Liver (tissue), 3 donors: Measurements from ENCODE around the gene RAB6A.

Experiments
- TAF1 ChIP-seq: conservative IDR thresholded peaks from 2 replicates; pipeline ENCODE4 v1.6.1; 2016; ENCODE audit warnings: antibody characterized with exemption, mild to moderate bottlenecking
- TF ChIP-seq, protein P1 (sequence below): IDR thresholded peaks from 2 replicates; pipeline ENCODE4 v1.6.1; 2016; ENCODE audit warnings: antibody characterized with exemption, mild to moderate bottlenecking
- TF ChIP-seq, protein P2 (sequence below): fragments of 150-350 bp; IDR thresholded peaks from 2 replicates; pipeline ENCODE4 v1.5.1; 2017; ENCODE audit warnings: improper control_type of control experiment, low read depth, low read length; ENCODE audit not compliant: missing input control
- TF ChIP-seq, protein P3 (sequence below): IDR thresholded peaks from 2 replicates; pipeline ENCODE4 v1.6.1; 2016; ENCODE audit warnings: antibody characterized with exemption
- TF ChIP-seq, protein P4 (sequence below): IDR thresholded peaks from 2 replicates; pipeline ENCODE4 v1.6.1; 2016; ENCODE audit warnings: antibody characterized with exemption
- donor health status: healthy.
- donor health status: healthy.

DNA sequence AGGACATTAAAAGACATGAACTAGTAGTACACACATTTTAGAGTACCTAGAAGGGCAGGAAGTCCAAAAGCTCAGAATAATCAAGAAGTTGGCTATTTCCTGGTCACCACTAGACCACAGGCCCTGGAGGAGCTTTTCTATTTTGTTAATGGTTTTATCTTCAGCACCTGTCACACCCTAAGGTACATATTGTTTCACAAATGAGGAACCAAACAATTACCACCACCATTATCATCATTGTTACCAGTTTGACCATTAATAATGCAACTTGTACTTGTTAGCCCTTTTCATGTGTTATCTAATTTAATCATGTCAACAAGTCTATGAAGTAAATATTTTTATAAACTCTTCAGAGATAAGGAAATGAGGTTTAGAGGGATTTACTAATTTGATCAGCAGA lies 31.7 kb upstream of the RAB6A start:
- TF ChIP-seq, protein P1, sequence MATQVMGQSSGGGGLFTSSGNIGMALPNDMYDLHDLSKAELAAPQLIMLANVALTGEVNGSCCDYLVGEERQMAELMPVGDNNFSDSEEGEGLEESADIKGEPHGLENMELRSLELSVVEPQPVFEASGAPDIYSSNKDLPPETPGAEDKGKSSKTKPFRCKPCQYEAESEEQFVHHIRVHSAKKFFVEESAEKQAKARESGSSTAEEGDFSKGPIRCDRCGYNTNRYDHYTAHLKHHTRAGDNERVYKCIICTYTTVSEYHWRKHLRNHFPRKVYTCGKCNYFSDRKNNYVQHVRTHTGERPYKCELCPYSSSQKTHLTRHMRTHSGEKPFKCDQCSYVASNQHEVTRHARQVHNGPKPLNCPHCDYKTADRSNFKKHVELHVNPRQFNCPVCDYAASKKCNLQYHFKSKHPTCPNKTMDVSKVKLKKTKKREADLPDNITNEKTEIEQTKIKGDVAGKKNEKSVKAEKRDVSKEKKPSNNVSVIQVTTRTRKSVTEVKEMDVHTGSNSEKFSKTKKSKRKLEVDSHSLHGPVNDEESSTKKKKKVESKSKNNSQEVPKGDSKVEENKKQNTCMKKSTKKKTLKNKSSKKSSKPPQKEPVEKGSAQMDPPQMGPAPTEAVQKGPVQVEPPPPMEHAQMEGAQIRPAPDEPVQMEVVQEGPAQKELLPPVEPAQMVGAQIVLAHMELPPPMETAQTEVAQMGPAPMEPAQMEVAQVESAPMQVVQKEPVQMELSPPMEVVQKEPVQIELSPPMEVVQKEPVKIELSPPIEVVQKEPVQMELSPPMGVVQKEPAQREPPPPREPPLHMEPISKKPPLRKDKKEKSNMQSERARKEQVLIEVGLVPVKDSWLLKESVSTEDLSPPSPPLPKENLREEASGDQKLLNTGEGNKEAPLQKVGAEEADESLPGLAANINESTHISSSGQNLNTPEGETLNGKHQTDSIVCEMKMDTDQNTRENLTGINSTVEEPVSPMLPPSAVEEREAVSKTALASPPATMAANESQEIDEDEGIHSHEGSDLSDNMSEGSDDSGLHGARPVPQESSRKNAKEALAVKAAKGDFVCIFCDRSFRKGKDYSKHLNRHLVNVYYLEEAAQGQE = no peak
- TF ChIP-seq, protein P2, sequence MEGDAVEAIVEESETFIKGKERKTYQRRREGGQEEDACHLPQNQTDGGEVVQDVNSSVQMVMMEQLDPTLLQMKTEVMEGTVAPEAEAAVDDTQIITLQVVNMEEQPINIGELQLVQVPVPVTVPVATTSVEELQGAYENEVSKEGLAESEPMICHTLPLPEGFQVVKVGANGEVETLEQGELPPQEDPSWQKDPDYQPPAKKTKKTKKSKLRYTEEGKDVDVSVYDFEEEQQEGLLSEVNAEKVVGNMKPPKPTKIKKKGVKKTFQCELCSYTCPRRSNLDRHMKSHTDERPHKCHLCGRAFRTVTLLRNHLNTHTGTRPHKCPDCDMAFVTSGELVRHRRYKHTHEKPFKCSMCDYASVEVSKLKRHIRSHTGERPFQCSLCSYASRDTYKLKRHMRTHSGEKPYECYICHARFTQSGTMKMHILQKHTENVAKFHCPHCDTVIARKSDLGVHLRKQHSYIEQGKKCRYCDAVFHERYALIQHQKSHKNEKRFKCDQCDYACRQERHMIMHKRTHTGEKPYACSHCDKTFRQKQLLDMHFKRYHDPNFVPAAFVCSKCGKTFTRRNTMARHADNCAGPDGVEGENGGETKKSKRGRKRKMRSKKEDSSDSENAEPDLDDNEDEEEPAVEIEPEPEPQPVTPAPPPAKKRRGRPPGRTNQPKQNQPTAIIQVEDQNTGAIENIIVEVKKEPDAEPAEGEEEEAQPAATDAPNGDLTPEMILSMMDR = no peak
- TF ChIP-seq, protein P3, sequence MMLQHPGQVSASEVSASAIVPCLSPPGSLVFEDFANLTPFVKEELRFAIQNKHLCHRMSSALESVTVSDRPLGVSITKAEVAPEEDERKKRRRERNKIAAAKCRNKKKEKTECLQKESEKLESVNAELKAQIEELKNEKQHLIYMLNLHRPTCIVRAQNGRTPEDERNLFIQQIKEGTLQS = no peak
- TF ChIP-seq, protein P4, sequence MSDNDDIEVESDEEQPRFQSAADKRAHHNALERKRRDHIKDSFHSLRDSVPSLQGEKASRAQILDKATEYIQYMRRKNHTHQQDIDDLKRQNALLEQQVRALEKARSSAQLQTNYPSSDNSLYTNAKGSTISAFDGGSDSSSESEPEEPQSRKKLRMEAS = no peak
- no peak for TF ChIP-seq TAF1
